ENCODE measurements around the gene GOLGA3.
"Not testable (repeated sequence)": the region's sequence is repeated elsewhere in the genome, so short reads cannot be mapped to it uniquely, and the experiment has no call there.

Gene GOLGA3

GRCh38 chr12:132776816-132777568 is 51.7 kb downstream of the GOLGA3 start:
- no peak for DNase-seq

- DNase-seq = not testable (repeated sequence)
Measured at GRCh38 chr12:132776230-132776625, 52.4 kb downstream of the GOLGA3 start.

GRCh38 chr12:132775502-132776229 is 53.0 kb downstream of the GOLGA3 start:
- DNase-seq = no peak

- no peak for DNase-seq
Measured at GRCh38 chr12:132774646-132775275, 53.9 kb downstream of the GOLGA3 start.

- DNase-seq = no peak
Measured at GRCh38 chr12:132774159-132774558, 54.5 kb downstream of the GOLGA3 start.

- DNase-seq = peak; percentile 14
Measured at GRCh38 chr12:132773077-132773955, 55.4 kb downstream of the GOLGA3 start.

GRCh38 chr12:132772606-132773005 is 56.1 kb downstream of the GOLGA3 start:
- no peak for DNase-seq

- peak; percentile 56 for DNase-seq
Measured at GRCh38 chr12:132771126-132771838, 57.4 kb downstream of the GOLGA3 start.

GRCh38 chr12:132766380-132767085 is 62.1 kb downstream of the GOLGA3 start:
- DNase-seq = no peak

GRCh38 chr12:132765361-132765760 is 63.3 kb downstream of the GOLGA3 start:
- no peak for DNase-seq

GRCh38 chr12:132764231-132764630 is 64.4 kb downstream of the GOLGA3 start:
- DNase-seq = no peak

GRCh38 chr12:132761921-132762583 is 66.6 kb downstream of the GOLGA3 start:
- DNase-seq = peak; percentile 88

GRCh38 chr12:132761032-132761920 is 67.4 kb downstream of the GOLGA3 start, which contains the start of gene ANKLE2:
Gene ANKLE2, minus strand, starts transcription at chr12:132761832. Its CDS starts 34 bp downstream, at chr12:132761798.
- peak; percentile 65 for DNase-seq

- DNase-seq = no peak
Measured at GRCh38 chr12:132759359-132759758, 69.3 kb downstream of the GOLGA3 start.

- not testable (repeated sequence) for DNase-seq
Measured at GRCh38 chr12:132758825-132759224, 69.8 kb downstream of the GOLGA3 start.

GRCh38 chr12:132754160-132754932 is 74.3 kb downstream of the GOLGA3 start:
- no peak for DNase-seq

- not testable (repeated sequence) for DNase-seq
Measured at GRCh38 chr12:132753670-132754069, 75.0 kb downstream of the GOLGA3 start.

- DNase-seq = no peak
Measured at GRCh38 chr12:132748319-132748718, 80.3 kb downstream of the GOLGA3 start.

GRCh38 chr12:132747896-132748295 is 80.8 kb downstream of the GOLGA3 start:
- no peak for DNase-seq
